Stimulated activated CD8-positive, alpha-beta memory T cell treated with anti-CD3 and anti-CD28 coated beads, Interleukin-15, amount 100 ng/mL, for 4 hours (primary cell): Measurements from ENCODE around the gene CASP10.

Source experiments
- DNase-seq, 2 donors: peaks; one replicate each; pipeline ENCODE4 v3.0.0-alpha.2; 2020; ENCODE audit warnings: low read depth in 2 of 2

CASP10 gene

GRCh38 chr2:201258666-201259615 lies 76.0 kb downstream of the CASP10 start:
- DNase-seq = no peak

DNA sequence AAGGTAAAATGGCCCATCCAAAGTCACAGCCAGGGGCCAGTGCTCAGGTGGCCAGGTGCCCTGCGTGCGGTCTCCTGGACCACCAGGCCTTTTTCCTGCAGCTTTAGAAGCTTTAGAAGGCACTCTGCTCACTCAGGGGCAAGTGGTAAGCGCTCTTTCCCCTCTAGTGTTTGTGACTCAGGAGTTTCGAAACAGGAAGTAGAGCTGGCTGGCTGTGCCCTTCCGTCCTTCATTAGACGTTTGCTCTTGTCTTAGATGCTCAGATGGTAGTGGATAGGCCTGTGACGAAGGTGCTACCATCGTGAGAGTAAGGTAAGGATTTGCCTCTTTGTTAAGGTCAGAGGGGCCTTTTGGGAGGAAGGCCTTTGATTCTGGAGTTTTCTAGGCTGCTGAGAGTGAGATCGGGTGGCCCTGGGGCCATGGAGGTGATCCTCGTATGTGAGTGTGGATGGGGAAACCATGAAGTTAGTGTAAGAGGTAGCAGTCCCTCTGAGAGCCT lies 77.4 kb downstream of the CASP10 start, which contains the start of gene CASP8:
CASP8 (plus strand) TSS at position 235 of the 499 bp plus-strand sequence. CDS start 5,951 bp downstream, outside the sequence.
- peak in 1 of 2 donors; percentile 43 for DNase-seq

DNA sequence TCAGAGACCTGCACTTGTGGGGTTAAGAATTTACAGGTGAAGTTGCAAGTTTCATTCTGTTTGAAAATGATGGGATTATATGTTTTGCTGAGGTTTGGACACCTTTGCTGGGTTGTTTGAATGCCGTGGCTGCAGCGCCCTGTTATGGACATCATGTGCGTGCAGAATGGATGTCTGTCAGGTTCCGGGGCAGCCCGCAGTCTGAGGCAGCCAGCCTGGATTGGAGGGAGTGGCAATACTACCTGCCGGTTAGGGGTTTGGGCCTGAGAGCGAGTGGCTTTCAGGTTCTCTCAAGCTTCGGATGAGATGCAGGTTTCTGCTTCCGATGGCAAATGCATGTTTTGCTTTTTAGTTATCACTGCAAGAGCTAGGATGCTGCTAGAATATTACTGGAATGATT lies 78.5 kb downstream of the CASP10 start:
- DNase-seq = peak in 1 of 2 donors; percentile 19

DNA sequence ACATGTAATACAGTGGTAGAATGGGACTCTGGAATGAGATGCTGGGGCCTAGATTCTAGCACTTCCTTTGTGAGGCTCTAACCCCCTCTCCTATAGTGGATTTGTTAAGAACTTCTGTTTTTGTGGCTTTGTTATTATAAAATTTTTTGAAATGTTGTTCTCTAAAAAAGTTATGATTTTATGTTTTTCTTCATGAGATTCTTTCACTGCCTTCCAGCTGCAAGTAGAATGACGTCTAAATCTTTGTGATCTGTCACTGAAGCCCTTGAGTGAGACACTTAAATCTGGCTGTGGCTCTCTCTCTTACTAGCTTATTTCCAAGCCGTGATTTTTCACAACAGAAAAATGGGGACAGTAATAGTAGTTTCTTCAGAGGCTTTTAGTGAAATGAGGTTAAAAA lies 79.0 kb downstream of the CASP10 start:
- DNase-seq = no peak

- DNase-seq = no peak
Measured at GRCh38 chr2:201262718-201263117, 79.8 kb downstream of the CASP10 start.

GRCh38 chr2:201263779-201264178 lies 80.8 kb downstream of the CASP10 start:
- no peak for DNase-seq

DNA sequence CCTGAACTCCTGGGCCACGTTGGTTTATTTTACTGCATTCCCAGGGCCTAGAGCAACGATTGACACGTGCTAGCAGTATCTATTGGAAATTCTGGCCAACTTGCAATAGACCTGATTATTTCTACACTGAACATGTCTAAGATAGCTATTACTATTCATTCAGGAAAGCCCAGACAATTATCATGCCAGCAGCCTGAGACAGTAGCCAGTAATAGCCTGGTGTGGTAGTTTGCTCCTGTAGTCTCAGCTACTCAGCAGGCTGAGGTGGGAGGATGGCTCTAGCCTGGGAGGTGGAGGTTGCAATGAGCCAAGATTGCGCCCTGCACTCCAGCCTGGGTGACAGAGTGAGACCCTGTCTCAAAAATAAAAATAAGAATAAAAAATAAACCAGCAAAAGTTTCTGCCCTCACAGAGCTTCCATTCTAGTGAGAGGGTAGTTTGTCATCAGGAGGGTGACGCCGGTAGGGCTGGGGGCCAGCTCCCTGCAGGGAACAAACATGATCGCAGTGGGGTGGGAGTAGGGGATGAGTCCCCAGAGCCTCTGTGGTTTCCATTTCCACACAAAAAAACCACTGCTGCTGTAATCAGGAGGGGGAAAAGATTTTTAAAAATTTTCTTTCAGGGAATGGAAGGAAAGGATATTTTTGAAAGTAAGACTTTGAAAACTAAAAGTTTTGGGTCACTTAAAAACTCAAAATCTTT lies 81.7 kb downstream of the CASP10 start:
- DNase-seq = no peak

DNA sequence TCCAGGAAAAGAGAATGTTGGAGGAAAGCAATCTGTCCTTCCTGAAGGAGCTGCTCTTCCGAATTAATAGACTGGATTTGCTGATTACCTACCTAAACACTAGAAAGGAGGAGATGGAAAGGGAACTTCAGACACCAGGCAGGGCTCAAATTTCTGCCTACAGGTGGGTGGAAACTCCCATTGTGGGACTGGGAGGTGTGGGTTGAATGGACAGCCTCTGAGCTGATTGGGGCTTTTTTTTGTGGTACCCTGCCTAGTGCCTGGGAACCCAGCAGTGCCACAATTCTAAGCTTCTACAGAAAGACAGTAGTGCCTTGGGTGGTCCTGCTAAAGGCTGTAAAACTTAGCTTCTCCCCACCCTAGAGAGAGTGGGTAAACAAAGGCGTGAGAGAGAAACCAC lies 83.7 kb downstream of the CASP10 start:
- no peak for DNase-seq

GRCh38 chr2:201267278-201268030 lies 84.5 kb downstream of the CASP10 start:
- no peak for DNase-seq

DNA sequence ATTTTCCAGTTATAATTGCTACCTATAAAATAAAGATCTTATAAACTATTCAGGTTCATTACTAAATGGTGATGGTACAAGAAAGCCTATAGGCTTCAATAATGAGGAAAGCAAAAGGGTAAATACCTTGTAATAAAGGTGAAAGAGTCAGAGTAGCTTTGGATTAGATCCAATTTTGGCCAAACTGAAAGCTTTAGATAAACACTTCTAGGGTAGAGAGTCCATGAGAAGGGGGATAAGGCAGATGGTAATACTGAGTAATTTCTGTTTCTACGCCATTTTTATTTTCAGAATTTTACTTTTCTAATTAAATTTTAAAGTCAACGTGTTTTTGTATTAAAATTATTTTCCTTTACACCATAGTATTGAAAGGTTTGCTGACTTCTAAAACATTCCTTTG lies 86.8 kb downstream of the CASP10 start:
- DNase-seq = no peak

GRCh38 chr2:201270293-201271001 lies 87.5 kb downstream of the CASP10 start:
- DNase-seq = no peak

DNA sequence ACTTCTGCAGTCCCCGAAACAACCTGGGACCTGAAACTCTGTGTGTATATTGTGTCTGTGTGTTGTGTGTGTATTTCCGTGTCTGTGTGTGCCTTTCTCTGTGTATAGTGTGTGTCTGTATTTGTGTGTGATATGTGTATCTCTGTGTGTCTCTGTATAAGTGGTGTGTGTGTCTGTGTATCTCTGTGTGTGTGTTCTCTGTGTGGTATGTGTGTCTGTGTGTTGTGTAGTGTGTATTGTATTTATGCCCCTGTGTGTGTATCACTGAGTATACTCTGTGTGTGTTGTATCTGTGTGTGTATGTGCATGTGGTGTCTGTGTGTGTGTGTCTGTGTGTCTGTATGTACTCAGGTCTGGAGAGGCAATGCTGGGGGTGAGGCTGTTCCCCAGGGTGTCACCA lies 89.0 kb downstream of the CASP10 start:
- DNase-seq = no peak

GRCh38 chr2:201273330-201273983 lies 90.5 kb downstream of the CASP10 start:
- DNase-seq = no peak

DNA sequence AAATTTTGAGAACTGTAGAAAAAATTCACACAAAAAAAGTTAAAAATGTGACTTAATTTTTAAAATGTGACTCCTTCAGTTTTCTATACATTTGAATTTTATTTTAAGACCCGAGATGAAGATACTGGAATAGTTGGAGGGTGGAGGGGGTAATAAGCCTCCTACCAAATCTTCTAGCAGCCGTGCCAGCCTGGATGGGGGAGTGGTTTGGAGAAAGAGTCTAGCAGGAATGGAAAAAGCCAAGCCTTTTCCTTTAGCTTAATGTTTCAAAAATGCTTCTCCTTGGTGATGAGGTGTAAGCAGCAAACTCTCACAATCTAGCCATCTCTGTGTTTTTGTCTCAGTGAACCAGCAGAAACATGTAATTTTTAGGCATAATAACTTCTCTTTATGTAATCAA lies 92.1 kb downstream of the CASP10 start:
- DNase-seq = no peak

DNA sequence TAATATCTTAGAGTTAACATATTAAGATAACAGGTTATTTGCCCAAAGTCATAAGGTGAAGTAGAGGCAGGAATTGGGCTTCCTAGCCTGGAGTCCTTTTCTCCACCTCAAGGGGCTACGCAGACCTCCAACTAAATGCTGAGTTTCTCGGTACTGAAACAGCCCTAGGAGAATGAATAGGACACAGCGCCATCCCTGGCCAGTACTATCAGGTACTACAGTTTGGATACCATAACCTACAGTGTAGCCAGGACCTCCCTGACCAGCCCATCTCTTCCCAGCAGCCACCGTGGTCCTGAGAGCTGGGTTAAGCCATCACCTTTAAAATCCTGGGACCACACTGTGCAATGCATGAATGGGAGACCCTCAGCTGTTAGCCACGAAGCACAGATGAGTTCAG lies 93.0 kb downstream of the CASP10 start:
- DNase-seq = no peak

DNA sequence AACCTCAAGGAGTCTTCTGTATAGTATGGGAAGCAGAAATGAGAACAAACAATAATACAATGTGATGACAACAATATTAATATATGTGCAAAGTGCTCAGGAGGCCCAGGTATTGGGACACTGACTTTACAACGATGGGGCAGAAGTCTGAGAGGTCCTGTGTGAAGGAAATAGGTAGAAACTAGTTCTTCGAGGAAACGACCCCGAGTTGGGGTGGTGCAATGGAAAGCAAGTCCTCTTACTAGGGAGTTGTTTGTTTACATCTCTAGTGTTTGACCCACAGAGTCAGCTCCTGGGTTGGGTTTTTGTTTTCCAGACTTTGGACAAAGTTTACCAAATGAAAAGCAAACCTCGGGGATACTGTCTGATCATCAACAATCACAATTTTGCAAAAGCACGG lies 93.6 kb downstream of the CASP10 start:
- no peak for DNase-seq
